ENCODE results near the gene LRG1.

LRG1 gene

GRCh38 chr19:4491446-4491845 lies 48.4 kb downstream of the LRG1 start:
- no peak for DNase-seq

GRCh38 chr19:4488496-4488895 lies 51.3 kb downstream of the LRG1 start:
- DNase-seq, result no peak

- no peak for DNase-seq
Observed at GRCh38 chr19:4487572-4487971, 52.3 kb downstream of the LRG1 start.
